GM23248 (cell line): ENCODE results near the gene LRMDA. TPM values are rescaled to one million over a fixed set of nuclear protein-coding genes. Genes with fewer than 3 reads are reported as not detected.

Source experiments
- DNase-seq: peaks from one replicate; pipeline ENCODE4 v3.0.0-alpha.2; 2015
- H2AFZ ChIP-seq: fragments of 200-600 bp; sonication (generic); 2 replicates; pipeline ENCODE4 v1.6.1; 2016; ENCODE audit warnings: antibody characterized with exemption
- H3F3A ChIP-seq: fragments of 200-600 bp; sonication (generic); 2 replicates; pipeline ENCODE4 v1.6.1; 2016; ENCODE audit warnings: mild to moderate bottlenecking, antibody characterized with exemption, mixed run types; ENCODE audit not compliant: insufficient read depth
- H3K27ac ChIP-seq: fragments of 200-600 bp; sonication (generic); 2 replicates; pipeline ENCODE4 v1.5.1; 2016; ENCODE audit warnings: mild to moderate bottlenecking
- H3K27me3 ChIP-seq: fragments of 200-600 bp; sonication (generic); replicated peaks from 2 replicates; pipeline ENCODE4 v1.6.1; 2016; ENCODE audit warnings: mild to moderate bottlenecking; ENCODE audit not compliant: insufficient read depth
- H3K36me3 ChIP-seq: fragments of 200-600 bp; sonication (generic); 2 replicates; pipeline ENCODE4 v1.6.1; 2016; ENCODE audit warnings: low read depth, mild to moderate bottlenecking
- H3K4me1 ChIP-seq: fragments of 200-600 bp; sonication (generic); 2 replicates; pipeline ENCODE4 v1.6.1; 2016; ENCODE audit warnings: mild to moderate bottlenecking; ENCODE audit not compliant: insufficient read depth
- H3K4me2 ChIP-seq: fragments of 200-600 bp; sonication (generic); one replicate; pipeline ENCODE4 v1.6.1; 2016; ENCODE audit warnings: mild to moderate bottlenecking; ENCODE audit not compliant: unreplicated experiment
- H3K4me3 ChIP-seq: fragments of 200-600 bp; sonication (generic); 2 replicates; pipeline ENCODE4 v1.5.1; 2016; ENCODE audit warnings: mild to moderate bottlenecking
- H3K79me2 ChIP-seq: fragments of 200-600 bp; sonication (generic); 2 replicates; pipeline ENCODE4 v1.6.1; 2016; ENCODE audit warnings: mild to moderate bottlenecking; ENCODE audit not compliant: insufficient read depth
- H3K9ac ChIP-seq: fragments of 200-600 bp; sonication (generic); 2 replicates; pipeline ENCODE4 v1.6.1; 2016; ENCODE audit warnings: mild to moderate bottlenecking
- H3K9me2 ChIP-seq: fragments of 200-600 bp; sonication (generic); 2 replicates; pipeline ENCODE4 v1.6.1; 2016; ENCODE audit warnings: mixed run types, mild to moderate bottlenecking, moderate library complexity; ENCODE audit not compliant: insufficient read depth
- H3K9me3 ChIP-seq: fragments of 200-600 bp; sonication (generic); one replicate; pipeline ENCODE4 v1.6.1; 2017; ENCODE audit warnings: low read depth
- H4K20me1 ChIP-seq: fragments of 200-600 bp; sonication (generic); 2 replicates; pipeline ENCODE4 v1.6.0; 2016; ENCODE audit not compliant: insufficient read depth
- EZH2 ChIP-seq: fragments of 200-600 bp; sonication (generic); IDR thresholded peaks from 2 replicates; pipeline ENCODE4 v1.6.1; 2018; ENCODE audit warnings: antibody characterized with exemption, mild to moderate bottlenecking; ENCODE audit not compliant: insufficient read depth, poor library complexity, severe bottlenecking
- EZH2phosphoT487 ChIP-seq: fragments of 200-600 bp; sonication (generic); IDR thresholded peaks from 2 replicates; pipeline ENCODE4 v1.6.1; 2018; ENCODE audit warnings: antibody characterized with exemption, moderate library complexity, mild to moderate bottlenecking, low read depth; ENCODE audit not compliant: insufficient read depth
- WGBS, 2 experiments: methylation state at CpG; one replicate each; pipeline ENCODE4 v1.1.6; 2015 to 2017; ENCODE audit warnings: low lambda C conversion rate in 2 of 2, low coverage in 1 of 2; ENCODE audit errors: missing lambda C conversion rate in 2 of 2; 5-methylcytosine and 5-hydroxymethylcytosine counted together
- in situ Hi-C: fragments of 300-500 bp; cut with MboI; formaldehyde crosslinking; loops from 2 replicates; pipeline ENCODE4 v1.15.0; 2020
- polyA plus RNA-seq: library from polyadenylated mRNA; unstranded; fragments of >200 nt; fragmentation: Nextera tagmentation; extraction: Ambion mirVana; gene quantifications from 2 replicates; pipeline ENCODE4 v1.2.1, GENCODE V29; 2016
- total RNA-seq: library from RNA; depleted of rRNA; stranded (reverse); fragments of >200 nt; shearing (Covaris generic); gene quantifications from 2 replicates; pipeline ENCODE4 v1.2.3, GENCODE V29; 2014

LRMDA gene
- total and polyA plus RNA-seq, 2 experiments from 2014 or later, result 2.6 TPM; not detected in 1

- H3K4me2 ChIP-seq, result no peak overlapping the region
- WGBS, 2 experiments, result 93 to 96% methylated on average over 4 of the region's 4 CpGs
- in situ Hi-C loops, result no loop called here
Observed at GRCh38 chr10:75439811-75440210, 8.4 kb downstream of the LRMDA start.

GRCh38 chr10:75440271-75440793 is 8.9 kb downstream of the LRMDA start:
- no peak for DNase-seq
- H3K4me1 ChIP-seq, result no peaks in the 10 kb centered on the region
- H3K9me2 ChIP-seq, result no peaks in the 10 kb centered on the region
- in situ Hi-C loops, result no loop called here
- no peaks in the 10 kb centered on the region for H3K9me3 ChIP-seq
- H4K20me1 ChIP-seq, result no peaks in the 10 kb centered on the region
- H3K4me2 ChIP-seq, result no peak overlapping the region
- no peak overlapping the region for H3K9ac ChIP-seq
- H3F3A ChIP-seq, result no peaks in the 10 kb centered on the region
- H3K79me2 ChIP-seq, result no peaks in the 10 kb centered on the region
- H3K36me3 ChIP-seq, result no peaks in the 10 kb centered on the region
- 70 to 77% methylated on average over 4 of the region's 4 CpGs for WGBS, 2 experiments
- TF ChIP-seq EZH2phosphoT487 (no peak), EZH2 (no peak)
- peaks cover 2% of the 10 kb centered on the region; the same call in 1 of the 2 replicates for H3K27me3 ChIP-seq
- no peak overlapping the region for H2AFZ ChIP-seq
- no peak overlapping the region for H3K27ac ChIP-seq
- H3K4me3 ChIP-seq, result no peak overlapping the region

More at GRCh38 chr10:75439811-75440210, 8.4 kb downstream of the LRMDA start:
- Histone ChIP-seq H3K9me2 (no peaks in the 10 kb centered on the region), H3K4me1 (no peaks in the 10 kb centered on the region), H3K9ac (no peak overlapping the region), H4K20me1 (no peaks in the 10 kb centered on the region), H3K36me3 (no peaks in the 10 kb centered on the region), H3K9me3 (no peaks in the 10 kb centered on the region), H3K4me3 (no peak overlapping the region), H3K79me2 (no peaks in the 10 kb centered on the region), H3K27ac (no peak overlapping the region), H3K27me3 (peaks cover 3% of the 10 kb centered on the region; the same call in 1 of the 2 replicates), H2AFZ (no peak overlapping the region), H3F3A (no peaks in the 10 kb centered on the region)
- TF ChIP-seq EZH2phosphoT487 (no peak), EZH2 (no peak)
- no peak for DNase-seq

- no peaks in the 10 kb centered on the region for H4K20me1 ChIP-seq
- H3K9me2 ChIP-seq, result no peaks in the 10 kb centered on the region
- no peak overlapping the region for H3K4me2 ChIP-seq
- H3K27me3 ChIP-seq, result no peaks in the 10 kb centered on the region
- TF ChIP-seq EZH2 (no peak), EZH2phosphoT487 (no peak)
- no peak overlapping the region for H2AFZ ChIP-seq
- no peaks in the 10 kb centered on the region for H3K36me3 ChIP-seq
- no peak overlapping the region for H3K27ac ChIP-seq
- no peak overlapping the region for H3K4me3 ChIP-seq
- no peaks in the 10 kb centered on the region for H3K9me3 ChIP-seq
- in situ Hi-C loops, result no loop called here
- DNase-seq, result no peak
- WGBS, 2 experiments, result 68 to 85% methylated on average over 4 of the region's 4 CpGs
- no peaks in the 10 kb centered on the region for H3K79me2 ChIP-seq
- no peak overlapping the region for H3K9ac ChIP-seq
- no peaks in the 10 kb centered on the region for H3F3A ChIP-seq
- H3K4me1 ChIP-seq, result no peaks in the 10 kb centered on the region
Observed at GRCh38 chr10:75441196-75441595, 9.8 kb downstream of the LRMDA start.

- no peak overlapping the region for H3K9ac ChIP-seq
- H3K27ac ChIP-seq, result no peak overlapping the region
- no peak overlapping the region for H2AFZ ChIP-seq
- H3K4me3 ChIP-seq, result no peak overlapping the region
- H3K9me3 ChIP-seq, result no peaks in the 10 kb centered on the region
- TF ChIP-seq EZH2phosphoT487, result no peak
- TF ChIP-seq EZH2, result no peak
- H3K9me2 ChIP-seq, result no peaks in the 10 kb centered on the region
- H4K20me1 ChIP-seq, result no peaks in the 10 kb centered on the region
- H3K36me3 ChIP-seq, result no peaks in the 10 kb centered on the region
- no peaks in the 10 kb centered on the region for H3K27me3 ChIP-seq
- H3K4me2 ChIP-seq, result no peak overlapping the region
- no peaks in the 10 kb centered on the region for H3K4me1 ChIP-seq
- H3F3A ChIP-seq, result no peaks in the 10 kb centered on the region
- in situ Hi-C loops, result no loop called here
- DNase-seq, result no peak
- no peaks in the 10 kb centered on the region for H3K79me2 ChIP-seq
Observed at GRCh38 chr10:75441682-75442081, 10.3 kb downstream of the LRMDA start.

GRCh38 chr10:75443362-75443761 is 11.9 kb downstream of the LRMDA start:
- Histone ChIP-seq H3K27me3 (no peaks in the 10 kb centered on the region), H3K4me2 (no peak overlapping the region), H3K79me2 (no peaks in the 10 kb centered on the region), H3K9me3 (no peaks in the 10 kb centered on the region), H3F3A (no peaks in the 10 kb centered on the region), H3K36me3 (no peaks in the 10 kb centered on the region), H3K4me1 (no peaks in the 10 kb centered on the region), H3K27ac (no peak overlapping the region), H2AFZ (no peak overlapping the region), H3K4me3 (no peak overlapping the region), H3K9me2 (no peaks in the 10 kb centered on the region), H3K9ac (no peak overlapping the region), H4K20me1 (no peaks in the 10 kb centered on the region)
- WGBS, 2 experiments, result 68 to 81% methylated on average over 2 of the region's 2 CpGs
- in situ Hi-C loops, result no loop called here
- DNase-seq, result no peak
- TF ChIP-seq EZH2phosphoT487 (no peak), EZH2 (no peak)
